ENCODE data around the gene ALOX15B.

ALOX15B gene

DNA sequence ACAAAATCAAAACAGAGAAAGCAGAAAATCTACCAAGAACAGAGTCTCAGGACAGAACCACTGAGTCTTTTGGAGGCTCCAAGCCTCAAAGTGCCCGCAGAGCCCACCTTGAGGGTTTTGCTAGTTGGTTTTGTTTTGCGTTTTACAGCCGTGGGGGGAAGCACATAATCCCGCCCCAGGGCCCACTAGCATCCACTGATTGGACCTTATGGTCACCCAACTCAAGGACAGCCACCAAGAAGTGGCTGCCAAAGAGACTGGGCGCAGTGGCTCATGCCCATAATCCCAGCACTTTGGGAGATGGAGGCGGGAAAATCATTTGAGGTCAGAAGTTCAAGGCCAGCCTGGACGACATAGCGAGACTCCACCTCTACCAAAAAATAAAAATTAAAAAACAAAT, 9.9 kb downstream of the ALOX15B start:
- TF ChIP-seq, protein P1, sequence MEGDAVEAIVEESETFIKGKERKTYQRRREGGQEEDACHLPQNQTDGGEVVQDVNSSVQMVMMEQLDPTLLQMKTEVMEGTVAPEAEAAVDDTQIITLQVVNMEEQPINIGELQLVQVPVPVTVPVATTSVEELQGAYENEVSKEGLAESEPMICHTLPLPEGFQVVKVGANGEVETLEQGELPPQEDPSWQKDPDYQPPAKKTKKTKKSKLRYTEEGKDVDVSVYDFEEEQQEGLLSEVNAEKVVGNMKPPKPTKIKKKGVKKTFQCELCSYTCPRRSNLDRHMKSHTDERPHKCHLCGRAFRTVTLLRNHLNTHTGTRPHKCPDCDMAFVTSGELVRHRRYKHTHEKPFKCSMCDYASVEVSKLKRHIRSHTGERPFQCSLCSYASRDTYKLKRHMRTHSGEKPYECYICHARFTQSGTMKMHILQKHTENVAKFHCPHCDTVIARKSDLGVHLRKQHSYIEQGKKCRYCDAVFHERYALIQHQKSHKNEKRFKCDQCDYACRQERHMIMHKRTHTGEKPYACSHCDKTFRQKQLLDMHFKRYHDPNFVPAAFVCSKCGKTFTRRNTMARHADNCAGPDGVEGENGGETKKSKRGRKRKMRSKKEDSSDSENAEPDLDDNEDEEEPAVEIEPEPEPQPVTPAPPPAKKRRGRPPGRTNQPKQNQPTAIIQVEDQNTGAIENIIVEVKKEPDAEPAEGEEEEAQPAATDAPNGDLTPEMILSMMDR (IDR thresholded peaks at IDR 0.05; ENCODE audit: low read length, missing control alignments) = no peak
- DNase-seq (ENCODE audit: low read depth) = no peak
- no peak overlapping the region for H3K4me3 ChIP-seq (replicated peaks; ENCODE audit: low read depth, low read length)

DNA sequence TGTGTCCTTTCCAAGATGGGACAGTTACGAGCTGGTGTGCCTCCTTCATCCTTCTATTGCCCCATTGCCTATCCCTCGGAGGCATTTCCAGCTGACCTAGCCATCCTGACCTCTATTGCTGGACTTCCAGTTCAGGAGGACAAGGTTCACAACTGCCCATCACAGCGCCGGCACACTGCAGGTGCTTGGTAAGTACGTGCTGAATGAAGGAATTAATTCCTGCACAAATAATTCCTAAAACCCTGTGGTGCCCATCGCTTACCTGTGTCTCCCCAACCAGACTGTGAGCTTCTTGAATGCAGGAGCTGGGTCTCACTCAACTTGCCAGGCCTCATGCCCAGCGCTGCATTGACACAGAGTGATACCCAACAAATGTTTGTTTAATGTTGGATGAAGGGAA, 13.0 kb downstream of the ALOX15B start:
- TF ChIP-seq, protein P1 (IDR thresholded peaks at IDR 0.05; ENCODE audit: low read length, missing control alignments) = no peak
- no peak for DNase-seq (ENCODE audit: low read depth)
- no peak overlapping the region for H3K4me3 ChIP-seq (replicated peaks; ENCODE audit: low read depth, low read length)

DNA sequence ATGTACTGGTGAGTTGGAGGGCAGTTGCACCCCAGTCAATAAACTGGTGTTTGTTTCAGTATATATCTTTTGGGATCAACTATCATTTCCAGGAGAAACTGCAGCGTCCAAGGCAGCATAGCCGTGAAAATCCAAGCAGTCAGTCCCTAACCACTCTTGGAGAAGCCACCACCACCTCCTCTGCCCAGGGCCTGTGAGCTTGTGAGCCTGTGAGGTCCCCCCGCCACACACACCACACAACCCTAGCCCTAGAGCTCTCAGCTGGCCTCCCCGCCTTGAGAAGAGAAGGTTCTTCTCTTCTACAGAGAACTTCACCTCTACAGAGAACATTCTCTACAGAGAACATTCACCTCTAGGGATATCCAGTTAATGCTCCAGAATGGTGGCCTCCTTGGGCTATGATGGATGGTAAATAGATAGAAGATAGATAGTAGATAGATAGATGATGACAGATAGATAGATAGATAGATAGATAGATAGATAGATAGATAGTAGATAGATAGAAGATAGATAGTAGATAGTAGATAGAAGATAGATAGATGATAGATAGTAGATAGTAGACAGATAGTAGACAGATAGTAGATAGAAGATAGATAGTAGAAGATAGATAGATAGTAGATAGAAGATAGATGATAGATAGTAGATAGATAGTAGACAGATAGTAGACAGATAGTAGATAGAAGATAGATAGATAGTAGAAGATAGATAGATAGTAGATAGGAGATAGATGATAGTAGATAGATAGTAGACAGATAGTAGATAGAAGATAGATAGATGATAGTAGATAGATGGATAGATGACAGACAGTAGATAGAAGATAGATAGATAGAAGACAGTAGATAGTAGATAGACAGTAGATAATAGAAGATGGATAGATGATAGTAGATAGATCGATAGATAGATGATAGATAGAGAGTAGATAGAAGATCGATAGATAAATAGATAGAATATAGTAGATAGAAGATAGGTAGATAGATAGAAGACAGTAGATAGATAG, 13.7 kb downstream of the ALOX15B start:
- TF ChIP-seq, protein P1 (IDR thresholded peaks at IDR 0.05; ENCODE audit: low read length, missing control alignments) = no peak
- no peak for DNase-seq (ENCODE audit: low read depth)

DNA sequence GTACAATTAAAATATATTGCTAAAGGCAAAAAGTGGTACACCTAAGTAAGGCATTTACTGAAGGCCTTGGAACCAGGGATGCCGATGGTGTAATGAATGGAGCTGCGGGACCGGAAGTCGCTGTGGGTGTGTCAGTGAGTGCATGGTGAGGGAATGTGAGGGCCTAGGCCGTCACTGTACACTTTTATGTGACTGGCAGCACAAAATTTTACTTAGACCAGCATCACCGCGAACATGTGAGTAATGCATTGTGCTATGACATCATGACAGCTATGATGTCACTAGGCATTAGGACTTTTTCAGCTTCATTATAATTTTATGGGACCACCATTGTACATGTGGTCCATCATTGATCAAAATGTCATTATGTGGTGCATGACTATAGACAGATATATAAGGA, 14.7 kb downstream of the ALOX15B start:
- TF ChIP-seq, protein P1 (IDR thresholded peaks at IDR 0.05; ENCODE audit: low read length, missing control alignments) = no peak
- no peak for DNase-seq (ENCODE audit: low read depth)
- H3K4me3 ChIP-seq (replicated peaks; ENCODE audit: low read depth, low read length) = no peak overlapping the region

More for the DNA sequence above, 13.7 kb downstream of the ALOX15B start:
- H3K4me3 ChIP-seq (replicated peaks; ENCODE audit: low read depth, low read length) = no peak overlapping the region

DNA sequence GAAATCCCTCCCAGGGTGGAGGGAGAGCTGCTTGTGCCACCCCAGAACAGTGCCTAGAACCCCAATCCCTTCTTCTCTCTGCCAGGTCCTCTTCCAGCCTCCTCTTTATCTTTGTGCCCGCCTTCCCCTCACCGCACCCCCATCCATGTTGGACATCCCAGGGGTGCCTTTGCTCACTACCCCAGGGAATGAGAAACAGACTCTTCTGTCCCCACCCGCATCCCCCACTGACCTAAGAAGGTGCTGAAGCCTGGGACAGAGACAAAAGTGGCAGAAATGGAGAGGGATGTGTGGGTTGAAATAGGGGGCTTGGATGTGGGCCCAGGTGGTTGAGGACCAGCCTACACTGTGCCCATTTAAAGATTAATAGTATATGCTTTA, 17.0 kb downstream of the ALOX15B start:
- no peak for DNase-seq (ENCODE audit: low read depth)
- H3K4me3 ChIP-seq (replicated peaks; ENCODE audit: low read depth, low read length) = no peak overlapping the region
- TF ChIP-seq, protein P1 (IDR thresholded peaks at IDR 0.05; ENCODE audit: low read length, missing control alignments) = no peak

DNA sequence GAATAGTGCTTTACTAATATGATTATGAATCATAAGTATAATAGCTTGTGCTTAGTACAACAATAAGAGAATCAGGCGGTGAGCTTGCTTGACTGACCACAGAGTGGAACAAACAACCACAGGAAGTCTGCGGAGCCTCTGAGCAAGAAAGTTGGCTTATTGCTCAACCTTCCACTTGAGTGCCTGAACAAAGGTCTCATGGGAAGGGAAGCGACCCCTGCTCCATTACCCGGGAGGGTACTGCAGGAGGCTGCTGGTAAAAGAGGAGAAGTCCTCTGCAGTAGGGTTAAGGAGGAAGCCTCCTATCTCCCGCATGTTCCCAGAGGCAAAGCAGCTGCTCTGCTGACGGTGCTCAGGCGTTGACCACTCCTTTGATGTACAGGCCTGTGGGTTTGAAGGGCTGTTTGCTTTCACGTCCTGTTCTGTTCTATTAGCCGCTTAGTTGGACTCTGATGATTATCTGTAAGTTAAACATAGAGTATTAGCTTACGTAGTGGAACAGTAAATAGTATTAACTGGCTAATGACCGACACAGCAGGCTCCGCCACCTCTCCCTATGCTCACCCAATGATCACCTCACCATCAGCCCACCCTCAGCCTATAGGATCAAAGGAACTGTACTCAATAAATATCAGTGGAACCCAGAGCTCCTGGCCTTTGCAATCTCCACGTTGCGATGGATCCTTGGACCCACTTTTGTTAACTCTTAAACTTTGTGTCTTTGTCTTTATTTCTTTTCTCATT, 17.5 kb downstream of the ALOX15B start:
- peak; percentile 91 for DNase-seq (ENCODE audit: low read depth)

More for the DNA sequence above, 17.5 kb downstream of the ALOX15B start:
- TF ChIP-seq, protein P1 (IDR thresholded peaks at IDR 0.05; ENCODE audit: low read length, missing control alignments) = no peak
- H3K4me3 ChIP-seq (replicated peaks; ENCODE audit: low read depth, low read length) = no peak overlapping the region
